Measurements from ENCODE around the gene PKN1. TPM values are rescaled to one million over a fixed set of nuclear protein-coding genes. Genes with fewer than 3 reads are reported as not detected.

The PKN1 gene
- total RNA-seq, 1 donor from 2014 or later = 147 TPM

- H3K27ac ChIP-seq = peak overlapping the region; percentile 68
- peaks cover 41% of the 10 kb centered on the region for H3K36me3 ChIP-seq
- TF ChIP-seq, protein P1, sequence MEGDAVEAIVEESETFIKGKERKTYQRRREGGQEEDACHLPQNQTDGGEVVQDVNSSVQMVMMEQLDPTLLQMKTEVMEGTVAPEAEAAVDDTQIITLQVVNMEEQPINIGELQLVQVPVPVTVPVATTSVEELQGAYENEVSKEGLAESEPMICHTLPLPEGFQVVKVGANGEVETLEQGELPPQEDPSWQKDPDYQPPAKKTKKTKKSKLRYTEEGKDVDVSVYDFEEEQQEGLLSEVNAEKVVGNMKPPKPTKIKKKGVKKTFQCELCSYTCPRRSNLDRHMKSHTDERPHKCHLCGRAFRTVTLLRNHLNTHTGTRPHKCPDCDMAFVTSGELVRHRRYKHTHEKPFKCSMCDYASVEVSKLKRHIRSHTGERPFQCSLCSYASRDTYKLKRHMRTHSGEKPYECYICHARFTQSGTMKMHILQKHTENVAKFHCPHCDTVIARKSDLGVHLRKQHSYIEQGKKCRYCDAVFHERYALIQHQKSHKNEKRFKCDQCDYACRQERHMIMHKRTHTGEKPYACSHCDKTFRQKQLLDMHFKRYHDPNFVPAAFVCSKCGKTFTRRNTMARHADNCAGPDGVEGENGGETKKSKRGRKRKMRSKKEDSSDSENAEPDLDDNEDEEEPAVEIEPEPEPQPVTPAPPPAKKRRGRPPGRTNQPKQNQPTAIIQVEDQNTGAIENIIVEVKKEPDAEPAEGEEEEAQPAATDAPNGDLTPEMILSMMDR (IDR thresholded peaks at IDR 0.05) = no peak
- H3K9me3 ChIP-seq = no peaks in the 10 kb centered on the region
- ATAC-seq = no peak
- no peaks in the 10 kb centered on the region for H3K27me3 ChIP-seq (ENCODE audit: low read depth)
- DNase-seq = no peak
- no peak overlapping the region for H3K4me3 ChIP-seq
- intact Hi-C loops (cut with DNase I) = no loop called here
- peaks cover 69% of the 10 kb centered on the region for H3K4me1 ChIP-seq
Observed at GRCh38 chr19:14439014-14439413, 5.9 kb downstream of the PKN1 start.

- no peaks in the 10 kb centered on the region for H3K27me3 ChIP-seq (ENCODE audit: low read depth)
- TF ChIP-seq, protein P1 (IDR thresholded peaks at IDR 0.05) = no peak
- H3K4me3 ChIP-seq = peak overlapping the region; percentile 57
- intact Hi-C loops (cut with DNase I) = no loop called here
- ATAC-seq (peak; percentile 80 to 86), DNase-seq (peak; percentile 93)
- peaks cover 52% of the 10 kb centered on the region for H3K36me3 ChIP-seq
- no peaks in the 10 kb centered on the region for H3K9me3 ChIP-seq
- H3K4me1 ChIP-seq = peaks cover 59% of the 10 kb centered on the region
- peak overlapping the region; percentile 68 for H3K27ac ChIP-seq
Observed at GRCh38 chr19:14440049-14440448, 6.9 kb downstream of the PKN1 start.

- Histone ChIP-seq H3K36me3 (peaks cover 58% of the 10 kb centered on the region), H3K27ac (peak overlapping the region; percentile 68), H3K9me3 (no peaks in the 10 kb centered on the region), H3K4me3 (peak overlapping the region; percentile 57), H3K4me1 (peaks cover 47% of the 10 kb centered on the region), H3K27me3 (ENCODE audit: low read depth) (no peaks in the 10 kb centered on the region)
- ATAC-seq (peak; percentile 2 to 9), DNase-seq (no peak)
- intact Hi-C loops (cut with DNase I) = no loop called here
- TF ChIP-seq, protein P1 (IDR thresholded peaks at IDR 0.05) = no peak
Observed at GRCh38 chr19:14441041-14441938, 8.2 kb downstream of the PKN1 start.

DNA sequence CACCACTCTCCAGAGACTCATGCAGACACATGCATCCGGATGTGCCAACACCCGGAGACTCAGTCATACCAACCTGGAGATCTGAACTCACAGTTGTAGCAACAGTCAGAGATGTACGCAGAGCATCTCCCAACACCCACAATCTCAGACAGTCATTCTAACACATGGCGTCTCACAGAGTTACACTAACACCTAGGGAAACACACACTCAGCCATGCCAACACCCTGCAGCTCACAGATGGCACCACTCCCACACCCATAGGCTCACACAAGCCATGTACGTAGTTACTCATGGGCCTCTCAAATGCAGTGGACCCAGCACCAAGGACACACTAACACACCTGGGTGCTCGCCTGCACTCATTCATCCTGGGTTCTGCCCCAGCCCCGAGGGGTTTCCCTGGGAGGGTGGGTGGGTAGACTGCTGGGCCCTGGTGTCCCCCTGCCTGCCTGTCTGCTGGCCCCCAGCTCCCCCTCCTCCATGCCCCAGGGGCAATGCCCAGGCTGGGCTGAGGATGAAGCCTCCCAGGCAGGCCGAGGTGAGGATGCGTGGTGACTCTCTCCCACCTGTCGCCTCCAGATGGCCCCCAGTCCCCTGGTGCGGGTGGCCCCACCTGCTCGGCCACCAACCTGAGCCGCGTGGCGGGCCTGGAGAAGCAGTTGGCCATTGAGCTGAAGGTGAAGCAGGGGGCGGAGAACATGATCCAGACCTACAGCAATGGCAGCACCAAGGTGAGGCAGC is 10.0 kb downstream of the PKN1 start:
- intact Hi-C loops (cut with DNase I) = no loop called here
- Histone ChIP-seq H3K4me1 (peaks cover 30% of the 10 kb centered on the region), H3K27ac (no peak overlapping the region), H3K4me3 (no peak overlapping the region), H3K9me3 (no peaks in the 10 kb centered on the region), H3K27me3 (ENCODE audit: low read depth) (no peaks in the 10 kb centered on the region), H3K36me3 (peaks cover 71% of the 10 kb centered on the region)
- DNase-seq (no peak), ATAC-seq (no peak)
- TF ChIP-seq, protein P1 (IDR thresholded peaks at IDR 0.05) = no peak

DNA sequence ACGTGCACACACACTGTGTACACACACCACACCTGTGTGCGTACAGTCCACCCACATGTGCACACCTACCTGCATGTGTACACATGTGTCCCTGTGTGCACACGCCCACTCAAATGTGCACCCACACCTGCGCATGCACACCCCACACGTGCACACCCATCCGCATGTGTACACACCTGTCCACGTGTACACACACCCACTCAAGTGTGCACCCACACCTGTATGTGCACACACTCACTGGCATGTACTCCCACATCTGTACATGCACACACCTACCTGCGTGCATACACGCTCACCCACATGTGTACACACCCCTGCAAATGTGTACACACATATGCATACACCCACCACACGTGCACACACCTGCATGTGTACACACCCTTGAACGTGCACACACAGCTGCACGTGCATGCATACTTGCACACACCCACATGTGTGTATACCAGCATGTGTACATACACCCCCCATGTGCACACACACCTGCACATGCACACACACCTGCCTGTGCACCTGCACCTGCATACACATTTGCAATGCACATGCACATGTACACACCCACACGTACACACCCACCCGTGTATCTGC is 10.6 kb downstream of the PKN1 start:
- TF ChIP-seq, protein P1 (IDR thresholded peaks at IDR 0.05) = no peak
- peaks cover 78% of the 10 kb centered on the region for H3K36me3 ChIP-seq
- no peaks in the 10 kb centered on the region for H3K27me3 ChIP-seq (ENCODE audit: low read depth)
- no peak overlapping the region for H3K27ac ChIP-seq
- no peak for ATAC-seq
- H3K4me1 ChIP-seq = peaks cover 24% of the 10 kb centered on the region
- DNase-seq = no peak
- intact Hi-C loops (cut with DNase I) = no loop called here
- H3K9me3 ChIP-seq = no peaks in the 10 kb centered on the region
- no peak overlapping the region for H3K4me3 ChIP-seq
